Esophagus squamous epithelium (tissue), 4 donors: ENCODE measurements around the gene PDE9A.

Experiments
- POLR2A ChIP-seq, 4 donors: fragments of 450-650 bp; IDR thresholded peaks; one replicate each; pipeline ENCODE4 v1.6.1; 2017; ENCODE audit warnings: antibody characterized with exemption in 4 of 4, mild to moderate bottlenecking in 4 of 4, moderate library complexity in 3 of 4
- TF ChIP-seq, protein P1 (sequence below), 6 experiments: fragments of 450-650 bp in 4 of 6; fragments of 200-600 bp in 2 of 6; sonication (generic) in 2 of 6; IDR thresholded peaks; one replicate each; pipeline ENCODE4 v1.5.1; 2016 to 2019; ENCODE audit warnings: antibody characterized with exemption in 6 of 6, mild to moderate bottlenecking in 4 of 6, moderate library complexity in 4 of 6

DNA sequence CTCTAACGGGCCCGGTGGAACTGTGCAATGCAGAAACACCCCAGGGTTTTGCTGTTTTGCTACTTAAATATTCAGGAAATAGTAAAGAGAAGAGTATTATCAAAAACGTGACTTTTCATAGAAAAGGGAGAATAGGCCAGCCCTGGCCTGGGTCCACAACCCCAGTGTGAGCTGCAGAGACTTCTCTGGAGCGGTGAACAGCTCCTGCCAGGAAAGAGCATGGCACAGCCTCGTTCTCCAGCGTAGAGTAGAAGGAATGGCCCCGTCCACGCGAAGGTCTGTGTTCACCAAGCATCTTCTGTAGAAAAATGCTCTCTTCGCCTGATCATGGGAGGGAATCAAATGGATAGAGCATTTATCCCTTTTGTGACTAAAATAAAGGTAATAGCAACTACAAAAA lies 51.4 kb downstream of the PDE9A start:
- no peak for TF ChIP-seq POLR2A (IDR thresholded peaks at IDR 0.05)
- TF ChIP-seq, protein P1, sequence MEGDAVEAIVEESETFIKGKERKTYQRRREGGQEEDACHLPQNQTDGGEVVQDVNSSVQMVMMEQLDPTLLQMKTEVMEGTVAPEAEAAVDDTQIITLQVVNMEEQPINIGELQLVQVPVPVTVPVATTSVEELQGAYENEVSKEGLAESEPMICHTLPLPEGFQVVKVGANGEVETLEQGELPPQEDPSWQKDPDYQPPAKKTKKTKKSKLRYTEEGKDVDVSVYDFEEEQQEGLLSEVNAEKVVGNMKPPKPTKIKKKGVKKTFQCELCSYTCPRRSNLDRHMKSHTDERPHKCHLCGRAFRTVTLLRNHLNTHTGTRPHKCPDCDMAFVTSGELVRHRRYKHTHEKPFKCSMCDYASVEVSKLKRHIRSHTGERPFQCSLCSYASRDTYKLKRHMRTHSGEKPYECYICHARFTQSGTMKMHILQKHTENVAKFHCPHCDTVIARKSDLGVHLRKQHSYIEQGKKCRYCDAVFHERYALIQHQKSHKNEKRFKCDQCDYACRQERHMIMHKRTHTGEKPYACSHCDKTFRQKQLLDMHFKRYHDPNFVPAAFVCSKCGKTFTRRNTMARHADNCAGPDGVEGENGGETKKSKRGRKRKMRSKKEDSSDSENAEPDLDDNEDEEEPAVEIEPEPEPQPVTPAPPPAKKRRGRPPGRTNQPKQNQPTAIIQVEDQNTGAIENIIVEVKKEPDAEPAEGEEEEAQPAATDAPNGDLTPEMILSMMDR (IDR thresholded peaks at IDR 0.05): no peak
